GM10266 (cell line): ENCODE results near the gene GALNT2.

Source experiments
- DNase-seq: peaks from one replicate; pipeline ENCODE4 v3.0.0; 2012; ENCODE audit errors: extremely low spot score
- CTCF ChIP-seq: IDR thresholded peaks from 2 replicates; pipeline ENCODE4 v1.5.1; 2012; ENCODE audit warnings: mild to moderate bottlenecking, low read depth; ENCODE audit not compliant: control insufficient read depth, insufficient read depth; ENCODE audit errors: missing control alignments

The GALNT2 gene

GRCh38 chr1:230176326-230176725 lies 109.3 kb downstream of the GALNT2 start:
- no peak for DNase-seq
- TF ChIP-seq CTCF: no peak

- no peak for TF ChIP-seq CTCF
- no peak for DNase-seq
Measured at GRCh38 chr1:230176871-230177411, 109.9 kb downstream of the GALNT2 start.

- DNase-seq: no peak
- no peak for TF ChIP-seq CTCF
Measured at GRCh38 chr1:230179249-230179648, 112.2 kb downstream of the GALNT2 start.

- no peak for TF ChIP-seq CTCF
Measured at GRCh38 chr1:230185076-230186001, 118.3 kb downstream of the GALNT2 start.

GRCh38 chr1:230186003-230186863 lies 119.2 kb downstream of the GALNT2 start:
- no peak for TF ChIP-seq CTCF
- no peak for DNase-seq

More at GRCh38 chr1:230185076-230186001, 118.3 kb downstream of the GALNT2 start:
- DNase-seq: no peak

GRCh38 chr1:230186874-230187273 lies 119.8 kb downstream of the GALNT2 start:
- DNase-seq: no peak
- TF ChIP-seq CTCF: no peak
